OCI-LY1 (cell line): Measurements from ENCODE around the gene PCDH11Y.
"Not testable (repeated sequence)": the region's sequence is repeated elsewhere in the genome, so short reads cannot be mapped to it uniquely, and the experiment has no call there.

ENCODE experiments used
- EZH2 ChIP-seq: fragments of 200-600 bp; sonication (generic), shearing (Covaris generic); IDR thresholded peaks from 2 replicates; pipeline ENCODE4 v1.8.0; 2017; ENCODE audit warnings: borderline replicate concordance, mixed run types, mild to moderate bottlenecking, antibody characterized with exemption, low read length, moderate library complexity, mixed read lengths
- TF ChIP-seq, protein P1 (sequence below): fragments of 200-600 bp; sonication (generic), shearing (Covaris generic); IDR thresholded peaks from 2 replicates; pipeline ENCODE4 v1.5.1; 2017; ENCODE audit warnings: mild to moderate bottlenecking, antibody characterized with exemption, low read length, moderate library complexity, mixed read lengths

DNA sequence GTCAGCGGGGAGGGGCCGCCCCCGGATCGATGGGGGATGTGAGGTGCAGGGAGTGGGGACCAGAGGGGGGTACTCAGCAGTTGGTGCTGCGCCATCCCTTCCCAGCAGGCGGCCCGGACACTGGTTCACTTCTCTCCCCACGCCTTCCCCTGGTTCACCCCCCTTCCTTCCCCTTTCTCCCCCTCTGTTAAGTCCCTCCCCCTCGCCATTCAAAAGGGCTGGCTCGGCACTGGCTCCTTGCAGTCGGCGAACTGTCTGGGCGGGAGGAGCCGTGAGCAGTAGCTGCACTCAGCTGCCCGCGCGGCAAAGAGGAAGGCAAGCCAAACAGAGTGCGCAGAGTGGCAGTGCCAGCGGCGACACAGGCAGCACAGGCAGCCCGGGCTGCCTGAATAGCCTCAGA lies at the start of gene PCDH11Y:
- TF ChIP-seq, protein P1, sequence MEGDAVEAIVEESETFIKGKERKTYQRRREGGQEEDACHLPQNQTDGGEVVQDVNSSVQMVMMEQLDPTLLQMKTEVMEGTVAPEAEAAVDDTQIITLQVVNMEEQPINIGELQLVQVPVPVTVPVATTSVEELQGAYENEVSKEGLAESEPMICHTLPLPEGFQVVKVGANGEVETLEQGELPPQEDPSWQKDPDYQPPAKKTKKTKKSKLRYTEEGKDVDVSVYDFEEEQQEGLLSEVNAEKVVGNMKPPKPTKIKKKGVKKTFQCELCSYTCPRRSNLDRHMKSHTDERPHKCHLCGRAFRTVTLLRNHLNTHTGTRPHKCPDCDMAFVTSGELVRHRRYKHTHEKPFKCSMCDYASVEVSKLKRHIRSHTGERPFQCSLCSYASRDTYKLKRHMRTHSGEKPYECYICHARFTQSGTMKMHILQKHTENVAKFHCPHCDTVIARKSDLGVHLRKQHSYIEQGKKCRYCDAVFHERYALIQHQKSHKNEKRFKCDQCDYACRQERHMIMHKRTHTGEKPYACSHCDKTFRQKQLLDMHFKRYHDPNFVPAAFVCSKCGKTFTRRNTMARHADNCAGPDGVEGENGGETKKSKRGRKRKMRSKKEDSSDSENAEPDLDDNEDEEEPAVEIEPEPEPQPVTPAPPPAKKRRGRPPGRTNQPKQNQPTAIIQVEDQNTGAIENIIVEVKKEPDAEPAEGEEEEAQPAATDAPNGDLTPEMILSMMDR: not testable (repeated sequence)
- TF ChIP-seq EZH2: not testable (repeated sequence)
